ENCODE measurements around the gene LIN7A.

The LIN7A gene

DNA sequence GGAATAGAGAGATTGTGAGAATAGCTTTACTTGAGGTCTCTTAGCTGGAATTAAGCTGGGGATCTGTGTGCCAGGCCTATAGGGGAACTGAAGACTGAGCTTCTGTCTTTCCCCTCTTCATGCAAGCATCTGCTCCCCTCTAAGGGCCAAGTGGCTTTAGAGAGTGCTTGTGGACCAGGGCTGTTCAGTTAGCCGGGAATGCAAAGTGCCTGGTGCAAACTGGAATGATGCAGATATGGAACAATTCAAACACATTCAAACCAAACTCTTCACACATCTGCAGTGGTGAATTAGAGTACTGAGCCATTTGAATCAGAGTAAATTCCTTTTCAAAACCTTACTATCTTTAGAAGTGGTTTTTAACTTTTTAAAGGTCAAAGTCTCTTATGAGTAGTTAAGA, 99.0 kb downstream of the LIN7A start:
- Histone ChIP-seq H3K36me3 (peaks cover 43% of the 10 kb centered on the region), H3K4me1 (ENCODE audit: control insufficient read depth in 1 of 2, insufficient read depth in 1 of 2, low read depth in 1 of 2, low read length in 1 of 2) (no peaks in the 10 kb centered on the region), H3K9me3 (no peaks in the 10 kb centered on the region), H3K27me3 (no peaks in the 10 kb centered on the region), H3K27ac (peak overlapping the region; percentile 18), H3K4me3 (ENCODE audit: low read depth in 1 of 2, low read length in 1 of 2) (no peak overlapping the region)
- no peak for TF ChIP-seq CTCF (IDR thresholded peaks at IDR 0.05)

DNA sequence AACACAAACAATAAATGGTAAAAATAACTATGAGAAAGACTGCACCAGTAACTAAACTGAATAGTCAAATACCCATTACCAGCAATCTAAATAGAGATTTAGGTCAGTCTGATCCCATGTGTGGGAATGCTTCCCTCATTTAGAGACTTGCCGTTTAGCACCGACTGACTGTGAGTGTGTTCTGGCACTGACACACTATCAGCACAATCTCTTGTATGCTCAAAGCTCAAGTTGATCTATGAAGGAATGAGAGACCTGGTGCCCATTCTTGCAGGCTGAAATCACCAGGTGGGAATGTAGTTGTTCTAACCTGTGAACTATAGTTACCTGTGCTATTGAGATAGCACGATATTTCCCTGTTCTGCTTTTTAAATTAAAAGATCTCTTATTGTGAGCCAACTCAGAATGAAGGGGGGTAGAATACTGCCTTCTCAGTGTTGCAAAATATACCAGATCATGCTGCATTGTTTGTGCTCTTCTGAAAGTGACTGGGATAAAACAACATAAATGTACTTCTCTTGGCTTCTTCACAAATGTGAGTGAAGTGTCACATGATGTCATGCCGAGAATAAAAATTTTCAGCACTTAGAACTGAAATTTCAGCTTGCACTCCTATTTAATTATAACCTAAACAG, 99.6 kb downstream of the LIN7A start:
- Histone ChIP-seq H3K27ac (peak overlapping the region; percentile 18), H3K4me1 (ENCODE audit: control insufficient read depth in 1 of 2, insufficient read depth in 1 of 2, low read depth in 1 of 2, low read length in 1 of 2) (no peaks in the 10 kb centered on the region), H3K9me3 (no peaks in the 10 kb centered on the region), H3K27me3 (no peaks in the 10 kb centered on the region), H3K4me3 (ENCODE audit: low read depth in 1 of 2, low read length in 1 of 2) (no peak overlapping the region), H3K36me3 (peaks cover 39% of the 10 kb centered on the region)
- TF ChIP-seq CTCF (IDR thresholded peaks at IDR 0.05) = no peak

DNA sequence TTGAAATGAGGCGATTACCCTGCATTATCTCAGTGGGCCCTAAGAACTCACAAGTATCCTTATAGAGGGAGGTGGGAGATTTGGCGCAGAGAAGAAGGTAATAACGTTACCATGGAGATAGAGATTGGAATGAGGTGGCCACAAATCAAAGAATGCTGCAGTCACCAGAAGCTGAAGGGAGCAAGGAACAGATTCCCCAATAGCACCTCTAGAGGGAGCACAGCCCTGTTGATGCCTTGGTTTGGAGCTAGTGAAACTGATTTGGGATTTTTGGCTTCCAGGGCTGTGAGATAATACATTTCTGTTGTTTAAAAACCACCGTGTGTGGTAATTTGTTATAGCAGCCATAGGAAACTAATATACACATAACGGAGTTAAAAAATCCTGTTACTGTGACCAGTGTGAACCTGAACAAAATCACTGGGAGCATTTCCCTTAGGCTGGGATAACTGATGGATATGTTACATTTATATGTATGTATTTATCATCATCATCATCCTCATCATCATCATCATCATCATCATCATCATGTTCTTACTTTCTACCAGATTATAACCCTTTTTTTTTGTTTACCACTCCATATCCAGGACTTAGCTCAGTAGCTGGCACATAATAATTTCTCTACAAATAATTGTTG, 100.3 kb downstream of the LIN7A start:
- Histone ChIP-seq H3K4me1 (ENCODE audit: control insufficient read depth in 1 of 2, insufficient read depth in 1 of 2, low read depth in 1 of 2, low read length in 1 of 2) (no peaks in the 10 kb centered on the region), H3K4me3 (ENCODE audit: low read depth in 1 of 2, low read length in 1 of 2) (no peak overlapping the region), H3K27me3 (no peaks in the 10 kb centered on the region), H3K27ac (peak overlapping the region; percentile 1), H3K36me3 (peaks cover 45% of the 10 kb centered on the region), H3K9me3 (no peaks in the 10 kb centered on the region)
- TF ChIP-seq CTCF (IDR thresholded peaks at IDR 0.05) = no peak

- Histone ChIP-seq H3K27ac (no peak overlapping the region), H3K36me3 (peaks cover 42% of the 10 kb centered on the region), H3K4me3 (ENCODE audit: low read depth in 1 of 2, low read length in 1 of 2) (no peak overlapping the region), H3K9me3 (no peaks in the 10 kb centered on the region), H3K27me3 (no peaks in the 10 kb centered on the region), H3K4me1 (ENCODE audit: control insufficient read depth in 1 of 2, insufficient read depth in 1 of 2, low read depth in 1 of 2, low read length in 1 of 2) (no peaks in the 10 kb centered on the region)
- TF ChIP-seq CTCF (IDR thresholded peaks at IDR 0.05) = no peak
These were observed 103.0 kb downstream of the LIN7A start for GRCh38 chr12:80834724-80835123.

- H3K27ac ChIP-seq = no peak overlapping the region
- no peaks in the 10 kb centered on the region for H3K9me3 ChIP-seq
- no peaks in the 10 kb centered on the region for H3K4me1 ChIP-seq (ENCODE audit: control insufficient read depth in 1 of 2, insufficient read depth in 1 of 2, low read depth in 1 of 2, low read length in 1 of 2)
- H3K36me3 ChIP-seq = peaks cover 31% of the 10 kb centered on the region
- TF ChIP-seq CTCF (IDR thresholded peaks at IDR 0.05) = no peak
- no peak overlapping the region for H3K4me3 ChIP-seq (ENCODE audit: low read depth in 1 of 2, low read length in 1 of 2)
- no peaks in the 10 kb centered on the region for H3K27me3 ChIP-seq
These were observed 107.1 kb downstream of the LIN7A start for GRCh38 chr12:80830533-80831088.
